Iris pigment epithelial cell (primary cell): Measurements from ENCODE around the gene ST14.

Experiments
- DNase-seq: peaks from one replicate; pipeline ENCODE4 v3.0.0-alpha.2; 2011; ENCODE audit warnings: low read depth

Gene ST14

DNA sequence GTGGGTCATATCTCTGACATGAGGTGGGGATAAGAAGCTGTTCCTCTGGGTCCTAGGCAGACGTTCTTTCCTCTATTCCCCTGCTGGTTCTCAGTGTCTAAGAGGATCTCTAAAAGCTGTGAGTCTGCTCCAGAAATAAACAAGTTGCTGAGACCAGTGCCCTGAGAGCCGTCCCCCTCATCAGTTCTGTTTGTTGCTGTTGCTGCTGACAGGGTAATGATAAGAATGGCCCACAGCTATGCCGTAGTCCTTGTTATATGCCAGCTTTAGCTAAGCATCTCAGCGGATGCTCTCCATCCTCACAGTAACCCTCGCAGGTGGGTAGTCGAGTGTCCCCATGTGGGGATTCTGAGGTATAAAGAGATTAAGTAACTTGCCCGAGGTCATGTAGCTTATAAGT lies 23.5 kb upstream of the ST14 start:
- no peak for DNase-seq

DNA sequence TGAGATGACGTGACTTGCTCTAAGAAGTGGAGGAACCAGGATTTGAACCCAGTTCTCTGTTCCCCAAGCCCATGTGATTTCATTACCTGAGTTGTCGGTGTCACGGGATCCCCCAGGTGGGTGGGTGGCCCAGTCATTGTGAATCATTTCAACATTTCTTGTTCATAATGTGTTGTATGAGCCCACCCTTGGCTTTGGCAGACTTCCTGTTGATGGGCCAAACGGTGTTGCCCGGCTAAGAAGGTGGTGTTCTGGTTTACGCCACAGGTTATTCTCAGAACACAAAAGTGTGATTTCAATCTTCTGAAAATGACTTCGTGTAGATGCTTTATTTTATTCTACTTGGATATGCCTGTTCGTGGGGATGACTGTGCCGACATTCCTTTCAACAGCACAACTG lies 21.6 kb upstream of the ST14 start:
- no peak for DNase-seq

DNA sequence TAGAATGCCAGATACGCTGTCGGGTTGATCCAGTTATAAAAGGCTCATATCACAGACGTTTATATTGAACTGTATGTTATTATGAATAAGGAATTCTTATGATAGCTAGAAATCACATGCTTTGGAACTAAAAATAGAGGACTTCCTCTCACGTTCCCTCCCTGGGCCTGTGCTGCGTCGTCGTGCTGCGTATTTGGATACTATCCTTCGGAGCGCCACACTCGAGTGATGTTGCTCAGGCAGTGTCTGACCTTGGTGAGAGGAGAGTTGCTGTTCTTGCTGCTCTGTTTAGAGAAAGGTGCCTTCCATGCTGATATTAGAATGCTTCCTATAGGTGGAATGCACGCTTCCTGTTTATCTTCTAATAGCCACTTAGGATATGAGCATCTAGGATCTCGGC lies 20.2 kb upstream of the ST14 start:
- no peak for DNase-seq

DNA sequence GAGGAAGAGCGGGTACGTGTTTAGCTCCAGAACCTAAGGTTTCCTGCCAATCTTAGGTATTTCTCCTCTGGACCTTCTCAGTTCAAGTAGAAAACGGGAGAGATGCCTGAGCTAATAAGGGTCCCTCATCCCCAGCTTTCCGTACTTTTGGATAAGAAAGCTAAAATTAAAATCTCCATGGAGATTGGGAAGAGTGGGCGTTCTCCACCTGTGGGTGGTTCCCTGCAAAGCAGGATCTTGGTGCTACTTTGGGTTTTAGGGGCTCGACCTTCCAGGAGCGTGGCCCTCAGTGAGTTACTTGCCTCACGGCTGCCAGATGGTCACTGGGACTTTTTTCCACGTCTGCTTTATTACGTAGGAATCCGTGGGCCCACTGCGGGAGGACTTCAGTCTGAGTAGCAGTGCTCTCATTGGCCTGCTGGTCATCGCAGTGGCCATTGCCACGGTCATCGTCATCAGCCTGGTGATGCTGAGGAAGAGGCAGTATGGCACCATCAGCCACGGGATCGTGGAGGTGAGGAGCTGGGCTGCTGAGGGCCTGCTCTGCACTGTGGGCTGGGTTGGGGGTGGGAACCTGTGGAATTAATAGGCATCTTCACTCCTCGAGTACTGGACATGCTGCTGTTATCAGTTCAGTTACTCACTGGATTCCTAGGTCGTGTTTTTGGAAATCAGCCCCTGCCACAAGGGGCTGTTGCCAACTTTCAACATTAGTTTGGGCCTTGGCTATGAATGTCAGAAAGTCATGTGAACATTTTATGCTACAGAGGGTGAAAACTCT lies 17.8 kb upstream of the ST14 start:
- peak; percentile 26 for DNase-seq

DNA sequence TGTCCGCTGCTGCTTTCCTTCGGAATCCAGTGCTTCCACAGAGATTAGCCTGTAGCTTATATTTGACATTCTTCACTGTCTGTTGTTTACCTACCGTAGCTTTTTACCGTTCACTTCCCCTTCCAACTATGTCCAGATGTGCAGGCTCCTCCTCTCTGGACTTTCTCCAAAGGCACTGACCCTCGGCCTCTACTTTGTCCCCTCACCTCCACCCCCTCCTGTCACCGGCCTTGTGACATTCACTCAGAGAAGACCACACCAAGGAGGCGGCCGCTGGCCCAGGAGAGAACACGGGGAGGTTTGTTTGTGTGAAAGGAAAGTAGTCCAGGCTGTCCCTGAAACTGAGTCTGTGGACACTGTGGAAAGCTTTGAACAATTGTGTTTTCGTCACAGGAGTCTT lies 15.4 kb upstream of the ST14 start:
- no peak for DNase-seq

DNA sequence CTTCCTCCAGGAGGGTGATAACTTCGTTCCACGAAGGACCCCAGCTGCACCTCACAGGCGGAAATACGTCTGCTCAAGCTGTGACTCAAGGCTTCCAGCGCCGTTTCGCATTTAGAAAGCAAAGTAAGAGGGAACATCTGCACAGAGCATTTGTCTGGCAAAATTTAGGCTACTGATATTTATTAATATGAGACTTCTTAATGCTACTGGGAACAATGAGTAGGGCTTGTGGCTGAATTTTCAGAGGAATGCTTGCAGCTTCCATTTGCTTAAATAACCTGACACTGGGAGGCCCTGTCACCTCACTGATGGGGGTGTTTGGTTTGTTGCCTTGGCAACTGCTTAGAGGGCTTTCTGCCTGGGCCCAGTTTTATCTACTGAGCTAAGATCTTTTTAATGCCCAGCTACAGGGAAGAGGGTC lies 14.7 kb upstream of the ST14 start:
- no peak for DNase-seq

DNA sequence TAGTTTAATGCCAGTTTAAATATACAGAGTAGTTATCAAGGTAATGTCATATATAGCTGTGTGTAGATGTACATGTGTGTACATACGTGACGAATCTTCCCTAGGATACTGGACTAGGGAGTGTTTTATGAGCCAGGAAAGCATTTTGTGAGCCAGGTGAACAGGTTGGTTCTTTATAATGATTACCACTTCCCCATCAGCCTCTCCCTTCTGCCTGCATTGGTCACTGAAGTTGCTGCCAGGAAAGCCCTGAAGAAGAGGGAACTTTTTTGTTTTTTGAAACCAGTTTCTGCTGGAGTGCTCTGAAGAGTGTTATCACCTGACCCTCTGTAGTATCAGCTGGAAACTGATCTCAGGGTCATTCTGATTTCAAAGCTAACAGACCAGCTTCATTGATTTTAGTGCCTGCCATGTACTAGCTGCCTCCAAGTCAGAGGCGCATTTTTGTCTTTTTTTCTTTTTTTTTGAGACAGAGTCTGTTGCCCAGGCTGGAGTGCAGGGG lies 14.2 kb upstream of the ST14 start:
- no peak for DNase-seq

DNA sequence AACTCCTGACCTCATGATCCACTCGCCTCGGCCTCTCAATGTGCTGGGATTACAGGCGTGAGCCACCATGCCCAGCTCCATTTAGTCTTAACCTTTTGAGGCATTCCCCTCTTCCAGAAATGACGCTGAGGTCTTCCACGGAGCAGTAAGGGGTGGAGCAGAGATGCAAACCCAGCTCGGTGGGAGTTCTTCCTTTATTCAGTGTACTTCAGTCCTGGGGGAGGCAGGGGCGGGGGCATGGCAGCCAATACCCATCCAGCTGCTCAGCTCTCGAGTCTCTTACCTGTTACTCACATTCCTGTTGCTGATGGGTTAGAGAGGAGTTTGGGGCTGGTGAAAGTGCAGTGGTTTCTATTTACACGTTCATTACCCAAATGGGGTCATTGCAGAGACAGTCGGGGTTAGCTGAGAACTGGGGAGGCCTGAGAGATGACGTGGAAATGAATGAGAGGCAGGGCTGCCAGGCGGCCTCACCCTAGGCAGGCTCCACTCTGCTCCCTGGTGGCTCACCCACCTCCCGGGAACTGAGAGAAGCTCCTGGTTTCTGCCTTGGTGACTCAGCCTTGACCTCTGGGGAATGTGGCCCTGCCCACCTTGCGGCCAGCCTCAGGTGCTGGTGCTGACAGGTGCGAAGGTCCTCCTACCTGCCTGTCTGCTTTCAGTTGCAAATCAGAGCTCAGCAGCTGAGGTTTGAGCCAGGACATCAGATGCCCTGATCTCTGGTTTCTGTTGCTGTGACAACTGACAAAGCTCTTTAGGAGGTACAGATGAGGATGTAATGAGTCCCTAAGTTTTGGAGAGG lies 13.4 kb upstream of the ST14 start:
- DNase-seq = peak; percentile 19

DNA sequence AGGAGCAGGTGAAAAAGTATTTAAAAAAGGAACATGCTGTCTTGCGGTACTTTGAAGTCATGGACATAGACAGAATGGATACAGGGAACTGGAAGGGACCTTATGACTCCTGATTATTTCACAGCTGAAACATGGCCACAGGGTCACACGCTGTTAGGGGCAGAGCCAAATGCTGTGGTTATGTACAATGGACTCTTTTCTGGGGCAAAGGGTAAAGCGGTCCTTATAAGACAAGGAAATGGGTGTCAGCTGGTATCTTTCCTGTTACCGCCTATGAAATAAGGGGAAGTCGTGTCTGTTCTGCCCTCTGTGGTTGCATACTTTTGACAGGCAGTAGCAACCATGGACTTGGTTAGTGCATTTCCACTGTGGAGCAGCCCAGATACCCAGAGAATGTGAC lies 12.8 kb upstream of the ST14 start:
- no peak for DNase-seq

DNA sequence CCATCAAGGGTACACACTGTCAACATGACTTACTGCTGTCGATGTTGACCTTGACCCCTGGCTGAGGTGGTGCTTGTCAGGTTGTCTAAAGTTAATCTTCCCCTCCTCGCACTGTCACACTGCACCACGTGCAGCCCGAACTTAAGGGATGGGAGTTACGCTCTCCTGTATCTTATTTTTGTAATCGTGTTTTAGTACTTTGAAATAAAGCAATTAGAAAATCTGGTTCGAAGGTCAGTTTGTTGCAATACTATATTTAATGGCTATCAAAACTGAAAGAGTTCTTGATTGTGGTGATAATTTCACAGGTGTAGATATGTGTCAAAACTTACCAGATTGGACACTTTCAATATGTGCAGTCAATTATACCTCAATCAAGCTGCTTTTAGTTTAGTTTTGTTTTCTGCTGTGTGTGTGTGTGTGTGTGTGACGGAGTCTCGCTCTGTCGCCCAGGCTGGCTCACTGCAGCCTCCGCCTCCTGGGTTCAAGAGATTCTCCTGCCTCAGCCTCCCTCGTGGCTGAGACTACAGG lies 10.7 kb upstream of the ST14 start:
- DNase-seq = no peak

DNA sequence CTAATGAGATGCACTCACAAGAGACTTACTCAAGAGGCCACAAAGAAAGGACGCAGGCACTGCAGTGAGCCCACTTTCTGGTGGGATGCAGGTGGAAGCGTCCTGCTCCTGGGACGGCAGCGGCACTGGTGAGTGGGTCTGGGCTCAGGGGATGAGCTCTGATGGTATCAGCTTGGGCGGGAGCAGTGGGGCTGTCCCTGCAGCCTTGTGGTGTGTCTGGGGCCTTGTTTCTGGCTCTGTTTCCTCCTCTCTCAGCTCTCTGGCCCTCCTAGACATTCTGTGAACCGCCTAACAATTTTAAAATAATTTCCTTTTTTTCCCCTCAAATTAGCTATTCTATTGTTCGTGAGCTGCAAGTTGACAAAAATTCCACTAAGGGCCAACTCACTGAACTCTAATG lies 8.8 kb upstream of the ST14 start:
- no peak for DNase-seq

DNA sequence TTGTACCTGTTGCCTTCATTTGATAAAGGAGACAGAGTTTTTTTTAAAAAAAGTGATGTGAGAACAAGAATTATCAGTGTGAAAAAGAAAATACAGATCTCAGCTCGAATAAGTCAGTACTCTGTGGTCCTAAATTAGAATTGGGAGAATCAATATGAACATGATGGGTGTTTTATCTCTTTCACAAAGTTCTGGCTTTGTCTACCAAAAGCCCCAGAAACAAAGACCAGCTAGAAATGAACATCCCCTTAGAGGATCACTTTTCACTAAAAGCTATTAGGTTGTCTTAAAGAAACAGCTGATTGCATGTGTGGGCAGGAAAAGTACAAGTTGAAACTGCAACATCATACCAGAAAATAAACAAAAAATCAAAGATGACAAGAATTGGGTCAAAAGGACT lies 8.4 kb upstream of the ST14 start:
- DNase-seq = no peak

DNA sequence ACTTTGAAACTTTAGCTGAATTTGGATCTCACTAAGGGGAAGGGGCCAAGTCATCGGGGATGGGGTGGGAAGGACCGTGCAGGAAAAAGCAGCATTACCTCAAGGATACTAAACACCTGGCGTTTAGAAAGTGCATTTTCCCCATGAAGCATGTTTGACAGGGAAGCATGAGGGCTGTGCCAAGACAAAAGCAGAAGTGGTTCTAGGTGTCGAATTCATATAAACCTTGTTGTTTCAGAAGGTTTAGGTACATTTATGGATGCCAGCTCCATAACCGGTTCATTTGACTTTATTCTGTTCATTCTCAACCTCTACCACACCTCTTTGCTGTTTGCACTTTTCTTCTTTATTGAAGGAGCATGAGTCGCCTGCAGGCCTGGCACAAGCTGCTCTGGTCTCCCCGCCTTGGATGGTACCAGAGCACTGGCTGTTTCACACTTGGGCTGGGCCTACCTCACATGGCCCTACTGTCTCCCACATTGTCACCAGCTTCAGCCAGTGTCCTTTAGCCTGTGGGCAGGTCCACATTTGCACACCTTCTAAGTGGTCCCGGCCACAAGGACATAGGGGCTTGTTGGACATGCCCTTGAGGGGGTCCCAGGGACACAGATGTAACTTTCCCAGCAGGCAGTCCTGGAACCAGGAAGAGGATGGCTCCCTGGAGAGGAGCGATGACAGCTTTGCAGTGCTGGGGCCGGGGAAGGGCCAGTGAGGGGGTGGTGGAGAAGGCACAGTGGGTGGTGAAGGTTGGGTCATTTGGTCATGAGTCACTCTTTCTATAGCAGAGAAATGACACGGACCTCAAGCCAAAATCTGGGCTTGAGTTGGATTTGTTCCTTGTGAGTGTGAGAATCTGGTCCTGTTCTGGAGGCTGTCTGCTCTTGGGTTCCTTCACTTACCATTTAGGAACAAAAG lies 3.2 kb upstream of the ST14 start:
- DNase-seq = no peak

DNA sequence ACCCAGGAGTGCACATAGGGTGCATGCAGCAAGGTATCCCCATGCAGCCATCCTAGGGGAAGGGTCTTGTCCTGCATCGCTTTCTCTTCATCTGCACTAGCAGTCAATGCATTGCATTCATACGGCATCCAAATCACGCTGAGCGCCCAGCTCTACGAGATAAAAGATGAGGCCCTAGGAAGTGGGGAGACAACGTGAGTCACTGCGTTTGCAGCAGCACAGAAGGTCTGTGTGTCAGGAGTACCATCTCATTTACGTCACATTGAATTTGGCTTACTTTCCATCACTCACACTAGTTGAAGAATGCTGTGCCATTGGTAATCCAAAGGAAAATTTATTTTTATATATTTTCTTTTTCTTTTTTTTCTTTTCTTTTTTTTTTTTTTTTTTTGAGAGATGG lies 2.5 kb upstream of the ST14 start:
- DNase-seq = no peak

DNA sequence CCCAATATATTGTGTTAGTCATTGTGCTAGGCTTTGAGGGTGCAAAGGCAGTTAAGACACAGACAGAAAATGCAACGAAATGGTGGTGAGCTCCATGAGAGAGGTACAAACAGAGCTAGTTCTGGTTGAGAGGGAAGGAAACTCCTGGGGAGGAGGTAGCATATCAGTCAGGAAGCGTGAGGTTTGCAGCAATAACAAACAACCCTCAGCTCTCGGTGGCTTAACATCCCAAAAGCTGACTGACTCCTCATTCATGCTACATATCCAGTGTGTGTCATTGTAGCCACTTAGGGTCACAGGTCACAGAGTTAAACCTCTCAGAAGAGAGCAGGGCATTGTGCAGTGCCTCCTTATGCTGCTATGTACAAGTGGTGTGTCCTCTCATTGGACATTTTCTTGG lies 1.7 kb upstream of the ST14 start:
- no peak for DNase-seq

DNA sequence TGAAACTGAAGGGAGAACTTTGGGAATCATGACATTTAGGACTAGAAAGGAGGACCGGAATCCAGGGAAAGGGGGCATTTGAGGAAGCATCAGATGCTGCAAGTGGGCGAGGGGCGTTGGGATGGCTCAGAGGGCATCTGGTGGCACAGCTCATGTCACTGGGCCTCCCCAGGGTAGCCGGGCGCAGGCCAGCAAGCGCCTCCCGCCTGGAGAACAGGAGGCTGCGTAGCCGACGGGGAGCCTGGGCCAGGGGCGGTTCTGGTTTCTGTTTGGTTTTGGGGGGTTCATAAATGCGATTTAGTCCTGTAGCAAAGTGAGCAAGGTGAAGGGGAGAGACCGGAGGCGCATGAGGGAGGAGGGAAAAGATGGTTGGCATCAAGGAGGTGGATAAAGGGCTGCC lies 443 bp upstream of the ST14 start:
- DNase-seq = no peak

DNA sequence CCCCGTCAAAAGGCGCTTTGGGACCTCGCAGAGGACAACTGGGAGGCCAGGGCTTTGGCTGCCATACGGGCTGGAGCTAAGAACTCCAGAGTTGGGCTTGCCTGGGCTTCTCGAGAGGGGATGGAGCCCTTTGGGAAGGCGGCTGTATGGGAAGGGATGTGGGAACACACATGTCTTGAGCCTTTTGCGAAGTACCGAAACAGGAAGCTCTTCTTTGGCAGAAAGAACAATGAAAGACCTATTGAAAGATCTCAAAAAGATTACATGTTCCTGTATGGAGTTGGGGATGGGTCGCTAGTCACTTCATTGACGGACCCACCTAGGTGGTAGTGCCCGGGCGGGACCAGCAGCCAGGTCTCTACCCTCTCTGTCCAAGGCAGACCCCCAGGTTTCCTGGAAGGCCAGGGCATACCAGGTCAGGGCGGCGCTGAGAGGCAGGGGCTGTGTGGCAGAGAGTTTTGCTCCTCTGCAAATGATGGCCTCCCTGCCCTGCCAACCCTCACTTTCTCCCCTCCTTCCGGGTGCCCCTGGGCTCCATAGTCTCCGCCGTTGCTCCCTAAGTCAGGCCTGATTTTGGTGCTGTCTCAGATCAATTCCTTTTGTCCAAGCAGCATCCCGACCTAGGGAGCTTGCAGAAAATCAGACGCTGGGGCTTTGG lies 1.0 kb downstream of the ST14 start:
- no peak for DNase-seq

DNA sequence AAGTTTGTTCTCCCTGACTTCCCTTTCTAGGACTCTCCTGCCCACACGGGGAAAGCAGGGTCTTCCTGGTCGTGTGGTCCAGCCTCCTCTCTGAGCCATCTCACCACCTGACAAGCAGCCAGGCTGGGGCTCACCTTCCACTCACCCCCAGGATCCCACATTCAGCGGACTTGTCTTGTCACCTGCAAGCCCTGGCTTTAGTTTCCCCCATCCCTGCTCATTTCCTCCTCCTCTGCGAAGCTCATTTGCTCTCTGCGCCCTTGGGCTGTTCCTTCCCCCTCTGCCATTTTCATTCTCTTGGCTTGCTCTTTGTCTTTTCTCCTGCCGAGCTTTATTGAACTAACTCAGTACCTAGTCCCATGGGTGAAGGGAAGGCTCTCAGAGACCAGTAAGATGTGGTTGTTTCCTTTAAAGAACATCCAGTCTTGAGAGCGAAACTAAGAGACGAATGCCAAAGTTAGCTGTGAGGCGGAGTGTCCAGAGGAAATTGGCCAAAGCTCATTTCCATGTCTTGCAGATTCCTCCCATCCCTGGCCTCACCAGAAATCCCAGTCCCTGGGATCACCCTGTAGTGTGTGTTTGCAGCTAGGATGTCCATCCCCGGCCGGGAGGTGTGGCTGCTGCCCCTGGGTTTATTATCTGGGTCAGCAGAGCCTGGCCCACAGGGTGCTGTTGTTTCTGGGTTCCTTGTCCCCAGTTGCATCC lies 2.0 kb downstream of the ST14 start:
- no peak for DNase-seq

DNA sequence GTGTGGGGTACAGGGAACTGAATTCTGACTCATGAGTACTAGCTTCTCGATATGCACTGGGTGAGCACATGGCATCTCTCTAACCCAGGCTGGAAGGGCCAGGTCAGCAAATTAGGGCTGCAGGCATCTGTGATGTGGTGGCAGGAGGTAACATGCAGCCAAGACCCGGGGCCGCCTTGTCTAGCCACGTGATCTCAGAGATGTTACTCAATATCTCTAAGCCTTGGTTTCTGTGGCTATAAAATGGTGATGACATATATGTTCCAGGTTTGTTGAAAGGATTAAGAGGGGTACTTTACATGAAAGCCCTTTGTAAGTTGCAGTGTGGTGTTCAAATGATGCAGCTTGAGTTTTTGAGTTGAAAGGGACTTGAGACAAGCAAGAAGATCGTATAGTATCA lies 3.2 kb downstream of the ST14 start:
- DNase-seq = peak; percentile 33

DNA sequence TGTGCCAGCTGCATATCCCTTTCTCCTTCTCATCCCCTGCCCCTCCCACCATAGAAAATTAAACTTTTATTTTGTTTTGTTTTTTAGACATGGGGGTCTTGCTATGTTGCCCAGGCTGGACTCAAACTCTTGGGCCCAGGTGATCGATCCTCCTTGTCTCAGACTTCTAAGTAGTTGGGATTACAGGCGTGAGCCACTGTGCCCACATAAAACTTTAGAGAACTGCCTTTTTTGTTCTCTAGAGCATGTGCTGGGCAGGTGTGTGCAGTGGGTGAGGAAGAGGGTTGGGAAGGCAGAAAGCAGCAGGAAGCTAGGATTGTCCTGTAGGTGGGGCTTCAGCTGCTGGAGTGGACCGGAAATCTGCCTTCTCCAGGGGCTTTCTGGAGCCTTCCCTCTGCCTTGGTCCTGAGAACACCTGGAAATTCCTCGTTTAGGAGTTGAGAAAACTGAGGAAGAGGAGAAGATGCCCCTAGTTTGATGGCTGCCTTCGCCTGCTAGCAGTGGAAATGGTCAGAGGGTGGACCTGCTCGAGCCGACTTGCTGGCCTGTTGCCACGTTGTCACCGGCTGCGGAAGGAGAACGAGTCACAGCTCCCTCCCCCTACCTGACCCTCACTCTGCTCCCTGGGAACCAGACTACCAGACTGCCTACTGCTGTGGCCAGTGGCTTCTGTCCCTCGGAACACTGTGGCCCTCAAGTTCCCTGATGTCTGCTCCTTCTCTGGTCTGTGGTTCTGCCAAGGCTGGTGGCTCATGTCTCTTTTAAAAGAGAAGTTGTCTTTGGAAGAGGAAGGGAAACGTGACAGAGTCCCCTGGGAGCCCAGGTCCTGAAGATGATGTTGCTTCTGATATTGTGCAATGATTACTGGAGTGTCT lies 4.0 kb downstream of the ST14 start:
- no peak for DNase-seq
